Neural cell (in vitro differentiated cells): ENCODE measurements around the gene FBLL1.
"Not testable (repeated sequence)": the region's sequence is repeated elsewhere in the genome, so short reads cannot be mapped to it uniquely, and the experiment has no call there.

ENCODE experiments used
- EP300 ChIP-seq: fragments of 450-650 bp; conservative IDR thresholded peaks from 2 replicates; pipeline ENCODE4 v1.6.1; 2014; ENCODE audit warnings: antibody characterized with exemption, mild to moderate bottlenecking, moderate library complexity; ENCODE audit not compliant: poor library complexity, severe bottlenecking
- EZH2 ChIP-seq: fragments of 200-600, 300-800 bp; shearing (Covaris generic), sonication (generic); IDR thresholded peaks from 2 replicates; pipeline ENCODE4 v1.6.1; 2014; ENCODE audit warnings: antibody characterized with exemption, low read length, borderline replicate concordance, mild to moderate bottlenecking; ENCODE audit not compliant: insufficient read depth, poor library complexity, severe bottlenecking
- MXI1 ChIP-seq: fragments of 450-650 bp; conservative IDR thresholded peaks from 2 replicates; pipeline ENCODE4 v1.6.1; 2014; ENCODE audit warnings: antibody characterized with exemption, mild to moderate bottlenecking; ENCODE audit not compliant: poor library complexity, severe bottlenecking
- POLR2AphosphoS5 ChIP-seq: IDR thresholded peaks from 2 replicates; pipeline ENCODE4 v1.6.1; 2012
- TF ChIP-seq, protein P1 (sequence below): fragments of 450-650 bp; IDR thresholded peaks from 2 replicates; pipeline ENCODE4 v1.5.1; 2014; ENCODE audit warnings: antibody characterized with exemption, mild to moderate bottlenecking, moderate library complexity; ENCODE audit not compliant: poor library complexity, severe bottlenecking

DNA sequence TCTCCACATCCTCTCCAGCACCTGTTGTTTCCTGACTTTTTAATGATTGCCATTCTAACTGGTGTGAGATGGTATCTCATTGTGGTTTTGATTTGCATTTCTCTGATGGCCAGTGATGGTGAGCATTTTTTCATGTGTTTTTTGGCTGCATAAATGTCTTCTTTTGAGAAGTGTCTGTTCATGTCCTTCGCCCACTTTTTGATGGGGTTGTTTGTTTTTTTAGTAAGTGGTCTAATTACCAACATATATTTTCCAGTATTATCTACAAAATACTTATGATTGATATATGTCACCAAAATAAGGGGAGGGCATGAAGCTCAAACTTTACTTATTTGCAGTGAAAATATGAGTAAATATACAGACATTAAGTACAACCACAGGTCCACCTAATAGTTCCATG lies 45.1 kb downstream of the FBLL1 start:
- TF ChIP-seq, protein P1, sequence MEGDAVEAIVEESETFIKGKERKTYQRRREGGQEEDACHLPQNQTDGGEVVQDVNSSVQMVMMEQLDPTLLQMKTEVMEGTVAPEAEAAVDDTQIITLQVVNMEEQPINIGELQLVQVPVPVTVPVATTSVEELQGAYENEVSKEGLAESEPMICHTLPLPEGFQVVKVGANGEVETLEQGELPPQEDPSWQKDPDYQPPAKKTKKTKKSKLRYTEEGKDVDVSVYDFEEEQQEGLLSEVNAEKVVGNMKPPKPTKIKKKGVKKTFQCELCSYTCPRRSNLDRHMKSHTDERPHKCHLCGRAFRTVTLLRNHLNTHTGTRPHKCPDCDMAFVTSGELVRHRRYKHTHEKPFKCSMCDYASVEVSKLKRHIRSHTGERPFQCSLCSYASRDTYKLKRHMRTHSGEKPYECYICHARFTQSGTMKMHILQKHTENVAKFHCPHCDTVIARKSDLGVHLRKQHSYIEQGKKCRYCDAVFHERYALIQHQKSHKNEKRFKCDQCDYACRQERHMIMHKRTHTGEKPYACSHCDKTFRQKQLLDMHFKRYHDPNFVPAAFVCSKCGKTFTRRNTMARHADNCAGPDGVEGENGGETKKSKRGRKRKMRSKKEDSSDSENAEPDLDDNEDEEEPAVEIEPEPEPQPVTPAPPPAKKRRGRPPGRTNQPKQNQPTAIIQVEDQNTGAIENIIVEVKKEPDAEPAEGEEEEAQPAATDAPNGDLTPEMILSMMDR, result not testable (repeated sequence)
- not testable (repeated sequence) for TF ChIP-seq MXI1, POLR2AphosphoS5, EZH2, EP300
